ENCODE data around the gene POM121C. TPM values are rescaled to one million over a fixed set of nuclear protein-coding genes. Genes with fewer than 3 reads are reported as not detected.
"Not testable (repeated sequence)": the region's sequence is repeated elsewhere in the genome, so short reads cannot be mapped to it uniquely, and the experiment has no call there.

The POM121C gene
- 37.7 TPM for polyA plus RNA-seq (2013)

- not testable (repeated sequence) for H3K4me1 ChIP-seq (ENCODE audit: control extremely low read depth in 1 of 4, control insufficient read depth in 4 of 4, insufficient read depth in 4 of 4, low read length in 3 of 4); H3K9me3 ChIP-seq (ENCODE audit: control extremely low read depth in 1 of 5, control insufficient read depth in 4 of 5, insufficient read depth in 2 of 5, low read depth in 1 of 5, low read length in 4 of 5); H3K36me3 ChIP-seq (ENCODE audit: control insufficient read depth in 4 of 4, insufficient read depth in 4 of 4, low read length in 3 of 4); H3K27me3 ChIP-seq (replicated peaks in 2 of 5; ENCODE audit: control insufficient read depth in 4 of 5, insufficient read depth in 5 of 5, low read length in 4 of 5)
- peak within 1 kb of the TSS; percentile 50 to 81 (median 77) for H3K4me3 ChIP-seq (ENCODE audit: control insufficient read depth in 1 of 7, extremely low read depth in 1 of 7, insufficient read depth in 4 of 7, low read depth in 2 of 7, low read length in 6 of 7)
- 0% methylated on average over 46 of the region's 49 CpGs for WGBS (ENCODE audit: insufficient coverage)
- ChIA-PET POLR2A (interaction anchor here (1.1 kb wide), 1 partner anchor 42 kb away, joined by 3 read pairs; no protein-coding TSS in a partner anchor), CTCF (interaction anchor here (0.9 to 1.1 kb wide), 2 partner anchors 69 to 176 kb away, joined by 3 to 4 read pairs; no protein-coding TSS in a partner anchor)
- DNase-seq: peak; percentile 67 to 81 (median 76)
- peak within 1 kb of the TSS in 1 of 2 experiments; percentile 74 for H3K27ac ChIP-seq (ENCODE audit: insufficient read depth in 1 of 2, low read depth in 1 of 2, low read length in 2 of 2, poor library complexity in 1 of 2, severe bottlenecking in 2 of 2)
Measured at GRCh38 chr7:75485979-75486643, at the start of gene POM121C. Gene POM121C (minus strand): TSS chr7:75486299. CDS start chr7:75441496, 44,803 bp downstream.

- H3K4me3 ChIP-seq (ENCODE audit: control insufficient read depth in 1 of 7, extremely low read depth in 1 of 7, insufficient read depth in 4 of 7, low read depth in 2 of 7, low read length in 6 of 7): peak overlapping the region in 2 of 7 experiments; percentile 4 to 24
- H3K36me3 ChIP-seq (ENCODE audit: control insufficient read depth in 4 of 4, insufficient read depth in 4 of 4, low read length in 3 of 4): peaks cover 10 to 35% (median 28%) of the 10 kb centered on the region in 4 experiments
- ChIA-PET POLR2A (interaction anchor here (0.7 kb wide), 1 partner anchor 498 kb away, joined by 6 read pairs; no protein-coding TSS in a partner anchor), CTCF (interaction anchor here (0.6 to 1.3 kb wide), 5 partner anchors 10 to 218 kb away, joined by 3 to 5 read pairs (median 3); no protein-coding TSS in a partner anchor)
- H3K27ac ChIP-seq (ENCODE audit: insufficient read depth in 1 of 2, low read depth in 1 of 2, low read length in 2 of 2, poor library complexity in 1 of 2, severe bottlenecking in 2 of 2): peak overlapping the region; percentile 20 to 78
- peaks cover 5 to 10% (median 8%) of the 10 kb centered on the region in 4 experiments for H3K4me1 ChIP-seq (ENCODE audit: control extremely low read depth in 1 of 4, control insufficient read depth in 4 of 4, insufficient read depth in 4 of 4, low read length in 3 of 4)
- WGBS (ENCODE audit: insufficient coverage): 59% methylated on average over 5 of the region's 8 CpGs
- peak; percentile 44 to 88 (median 82) for DNase-seq
- H3K27me3 ChIP-seq (replicated peaks in 2 of 5; ENCODE audit: control insufficient read depth in 4 of 5, insufficient read depth in 5 of 5, low read length in 4 of 5): no peaks in the 10 kb centered on the region
- no peaks in the 10 kb centered on the region for H3K9me3 ChIP-seq (ENCODE audit: control extremely low read depth in 1 of 5, control insufficient read depth in 4 of 5, insufficient read depth in 2 of 5, low read depth in 1 of 5, low read length in 4 of 5)
Measured at GRCh38 chr7:75534727-75535307, 48.7 kb upstream of the POM121C start.

- peaks cover 8 to 28% (median 23%) of the 10 kb centered on the region in 4 experiments for H3K36me3 ChIP-seq (ENCODE audit: control insufficient read depth in 4 of 4, insufficient read depth in 4 of 4, low read length in 3 of 4)
- no peaks in the 10 kb centered on the region for H3K9me3 ChIP-seq (ENCODE audit: control extremely low read depth in 1 of 5, control insufficient read depth in 4 of 5, insufficient read depth in 2 of 5, low read depth in 1 of 5, low read length in 4 of 5)
- peaks cover 5 to 10% (median 8%) of the 10 kb centered on the region in 4 experiments for H3K4me1 ChIP-seq (ENCODE audit: control extremely low read depth in 1 of 4, control insufficient read depth in 4 of 4, insufficient read depth in 4 of 4, low read length in 3 of 4)
- H3K27ac ChIP-seq (ENCODE audit: insufficient read depth in 1 of 2, low read depth in 1 of 2, low read length in 2 of 2, poor library complexity in 1 of 2, severe bottlenecking in 2 of 2): no peak overlapping the region
- ChIA-PET CTCF (interaction anchor here (0.6 to 1.2 kb wide), 3 partner anchors 11 to 219 kb away, joined by 3 to 5 read pairs (median 3); no protein-coding TSS in a partner anchor), POLR2A (no interaction called here)
- no peaks in the 10 kb centered on the region for H3K27me3 ChIP-seq (replicated peaks in 2 of 5; ENCODE audit: control insufficient read depth in 4 of 5, insufficient read depth in 5 of 5, low read length in 4 of 5)
- WGBS (ENCODE audit: insufficient coverage): 90% methylated on average over 5 of the region's 6 CpGs
- H3K4me3 ChIP-seq (ENCODE audit: control insufficient read depth in 1 of 7, extremely low read depth in 1 of 7, insufficient read depth in 4 of 7, low read depth in 2 of 7, low read length in 6 of 7): no peak overlapping the region
- no peak for DNase-seq
Measured at GRCh38 chr7:75533926-75534325, 47.8 kb upstream of the POM121C start.

- Histone ChIP-seq H3K9me3 (ENCODE audit: control extremely low read depth in 1 of 5, control insufficient read depth in 4 of 5, insufficient read depth in 2 of 5, low read depth in 1 of 5, low read length in 4 of 5) (no peaks in the 10 kb centered on the region), H3K4me3 (ENCODE audit: control insufficient read depth in 1 of 7, extremely low read depth in 1 of 7, insufficient read depth in 4 of 7, low read depth in 2 of 7, low read length in 6 of 7) (no peak overlapping the region), H3K27me3 (replicated peaks in 2 of 5; ENCODE audit: control insufficient read depth in 4 of 5, insufficient read depth in 5 of 5, low read length in 4 of 5) (no peaks in the 10 kb centered on the region), H3K4me1 (ENCODE audit: control extremely low read depth in 1 of 4, control insufficient read depth in 4 of 4, insufficient read depth in 4 of 4, low read length in 3 of 4) (peaks cover 5 to 12% (median 8%) of the 10 kb centered on the region in 4 experiments), H3K36me3 (ENCODE audit: control insufficient read depth in 4 of 4, insufficient read depth in 4 of 4, low read length in 3 of 4) (peaks cover 5 to 18% (median 13%) of the 10 kb centered on the region in 4 experiments), H3K27ac (ENCODE audit: insufficient read depth in 1 of 2, low read depth in 1 of 2, low read length in 2 of 2, poor library complexity in 1 of 2, severe bottlenecking in 2 of 2) (no peak overlapping the region)
- POLR2A ChIA-PET: no interaction called here
- no peak for DNase-seq
- WGBS (ENCODE audit: insufficient coverage): 100% methylated on average over 4 of the region's 4 CpGs
- CTCF ChIA-PET: interaction anchor here (1.2 kb wide), 1 partner anchor 64 kb away, joined by 4 read pairs; no protein-coding TSS in a partner anchor
Measured at GRCh38 chr7:75532639-75533038, 46.5 kb upstream of the POM121C start.

- CTCF ChIA-PET: interaction anchor here (0.6 to 0.9 kb wide), 2 partner anchors 57 to 226 kb away, joined by 3 read pairs; no protein-coding TSS in a partner anchor
- no peak for DNase-seq
- 96% methylated on average over 6 of the region's 6 CpGs for whole genome bisulfite sequencing (ENCODE audit: insufficient coverage)
- no peak overlapping the region for H3K27ac ChIP-seq (ENCODE audit: insufficient read depth in 1 of 2, low read depth in 1 of 2, low read length in 2 of 2, poor library complexity in 1 of 2, severe bottlenecking in 2 of 2)
- peaks cover 0 to 6% (median 1%) of the 10 kb centered on the region in 4 experiments for H3K36me3 ChIP-seq (ENCODE audit: control insufficient read depth in 4 of 4, insufficient read depth in 4 of 4, low read length in 3 of 4)
- no peak overlapping the region for H3K4me3 ChIP-seq (ENCODE audit: control insufficient read depth in 1 of 7, extremely low read depth in 1 of 7, insufficient read depth in 4 of 7, low read depth in 2 of 7, low read length in 6 of 7)
- H3K9me3 ChIP-seq (ENCODE audit: control extremely low read depth in 1 of 5, control insufficient read depth in 4 of 5, insufficient read depth in 2 of 5, low read depth in 1 of 5, low read length in 4 of 5): no peaks in the 10 kb centered on the region
- no peaks in the 10 kb centered on the region for H3K27me3 ChIP-seq (replicated peaks in 2 of 5; ENCODE audit: control insufficient read depth in 4 of 5, insufficient read depth in 5 of 5, low read length in 4 of 5)
- H3K4me1 ChIP-seq (ENCODE audit: control extremely low read depth in 1 of 4, control insufficient read depth in 4 of 4, insufficient read depth in 4 of 4, low read length in 3 of 4): peaks cover 5 to 22% (median 13%) of the 10 kb centered on the region in 4 experiments
- POLR2A ChIA-PET: interaction anchor here (0.6 kb wide), 1 partner anchor 41 kb away, joined by 3 read pairs; no protein-coding TSS in a partner anchor
Measured at GRCh38 chr7:75531359-75531821, 45.3 kb upstream of the POM121C start.

- H3K9me3 ChIP-seq (ENCODE audit: control extremely low read depth in 1 of 5, control insufficient read depth in 4 of 5, insufficient read depth in 2 of 5, low read depth in 1 of 5, low read length in 4 of 5); H3K27me3 ChIP-seq (replicated peaks in 2 of 5; ENCODE audit: control insufficient read depth in 4 of 5, insufficient read depth in 5 of 5, low read length in 4 of 5); CTCF ChIA-PET; POLR2A ChIA-PET: not testable (repeated sequence)
- H3K4me3 ChIP-seq (ENCODE audit: control insufficient read depth in 1 of 7, extremely low read depth in 1 of 7, insufficient read depth in 4 of 7, low read depth in 2 of 7, low read length in 6 of 7): peak overlapping the region; percentile 63 to 93 (median 88)
- peaks cover 0 to 17% (median 8%) of the 10 kb centered on the region in 4 experiments for H3K4me1 ChIP-seq (ENCODE audit: control extremely low read depth in 1 of 4, control insufficient read depth in 4 of 4, insufficient read depth in 4 of 4, low read length in 3 of 4)
- DNase-seq: peak in 2 of 3 donors; percentile 2 to 10
- H3K27ac ChIP-seq (ENCODE audit: insufficient read depth in 1 of 2, low read depth in 1 of 2, low read length in 2 of 2, poor library complexity in 1 of 2, severe bottlenecking in 2 of 2): peak overlapping the region; percentile 46 to 86
- H3K36me3 ChIP-seq (ENCODE audit: control insufficient read depth in 4 of 4, insufficient read depth in 4 of 4, low read length in 3 of 4): peaks cover 6 to 27% (median 14%) of the 10 kb centered on the region in 4 experiments
- under 1% methylated on average over 28 of the region's 37 CpGs for WGBS (ENCODE audit: insufficient coverage)
Measured at GRCh38 chr7:75527224-75527722, 41.2 kb upstream of the POM121C start.
